ENCODE results near the gene PAPOLB. TPM values are rescaled to one million over a fixed set of nuclear protein-coding genes. Genes with fewer than 3 reads are reported as not detected.

The PAPOLB gene
- total RNA-seq, 1 donor from 2014 or later = 0.22 TPM

- no peak for TF ChIP-seq CTCF (IDR thresholded peaks at IDR 0.05; ENCODE audit: unreplicated experiment)
- Mint-ChIP-seq H3K4me3 (no peak overlapping the region), H3K27ac (no peak overlapping the region), H3K27me3 (ENCODE audit: low read depth) (peaks cover 18% of the 10 kb centered on the region), H3K9me3 (peaks cover 10% of the 10 kb centered on the region), H3K4me1 (no peaks in the 10 kb centered on the region), H3K36me3 (peaks cover 2% of the 10 kb centered on the region)
- no peak for DNase-seq (ENCODE audit: low spot score in 2 of 2, unreplicated experiment in 2 of 2)
Observed at GRCh38 chr7:4809091-4809591, 52.7 kb downstream of the PAPOLB start.

DNA sequence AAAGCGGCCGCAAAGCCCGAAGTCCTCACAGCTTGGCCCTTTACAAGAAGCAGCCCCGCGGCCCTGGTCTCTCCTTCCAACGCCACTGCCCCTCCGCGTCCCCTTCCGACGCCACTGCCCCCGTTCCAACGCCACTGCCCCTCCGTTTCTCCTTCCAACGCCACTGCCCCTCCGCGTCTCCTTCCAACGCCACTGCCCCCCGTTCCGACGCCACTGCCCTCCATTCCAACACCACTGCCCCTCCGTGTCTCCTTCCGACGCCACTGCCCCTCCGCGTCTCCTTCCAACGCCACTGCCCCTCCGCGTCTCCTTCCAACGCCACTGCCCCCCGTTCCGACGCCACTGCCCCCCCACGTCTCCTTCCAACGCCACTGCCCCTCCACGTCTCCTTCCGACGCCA, 53.3 kb downstream of the PAPOLB start:
- no peak for TF ChIP-seq CTCF (IDR thresholded peaks at IDR 0.05; ENCODE audit: unreplicated experiment)
- H3K4me1 Mint-ChIP-seq = no peaks in the 10 kb centered on the region
- H3K9me3 Mint-ChIP-seq = peaks cover 10% of the 10 kb centered on the region
- H3K4me3 Mint-ChIP-seq = no peak overlapping the region
- peaks cover 2% of the 10 kb centered on the region for H3K36me3 Mint-ChIP-seq
- no peak overlapping the region for H3K27ac Mint-ChIP-seq
- H3K27me3 Mint-ChIP-seq (ENCODE audit: low read depth) = peaks cover 22% of the 10 kb centered on the region
- DNase-seq (ENCODE audit: low spot score in 2 of 2, unreplicated experiment in 2 of 2) = no peak

GRCh38 chr7:4808026-4808425, 53.8 kb downstream of the PAPOLB start:
- no peak for DNase-seq (ENCODE audit: low spot score in 2 of 2, unreplicated experiment in 2 of 2)
- Mint-ChIP-seq H3K4me1 (no peaks in the 10 kb centered on the region), H3K4me3 (no peak overlapping the region), H3K27ac (no peak overlapping the region), H3K9me3 (peaks cover 6% of the 10 kb centered on the region), H3K36me3 (peaks cover 2% of the 10 kb centered on the region), H3K27me3 (ENCODE audit: low read depth) (peaks cover 22% of the 10 kb centered on the region)
- no peak for TF ChIP-seq CTCF (IDR thresholded peaks at IDR 0.05; ENCODE audit: unreplicated experiment)

Other genes with a start within 250 kb of the PAPOLB start
- gene FOXK1, start 179.7 kb downstream of the PAPOLB start, total RNA-seq = 54.6 to 57.3 TPM (median 56.7 TPM) in 3 replicates
- gene AP5Z1, start 86.4 kb downstream of the PAPOLB start, total RNA-seq = 35.6 to 40.9 TPM (median 36.2 TPM) in 3 replicates
- gene RADIL, start 21.7 kb upstream of the PAPOLB start, total RNA-seq = 3.3 to 4.2 TPM (median 4.0 TPM) in 3 replicates
- not detected in 3 replicates for gene MMD2, start 97.2 kb upstream of the PAPOLB start, total RNA-seq
- gene RBAK, start 183.8 kb upstream of the PAPOLB start, total RNA-seq = 18.9 to 19.9 TPM (median 19.0 TPM) in 3 replicates

Measured in mesothelial cell of epicardium (in vitro differentiated cells).